ENCODE data around the gene TIGD7. TPM values are rescaled to one million over a fixed set of nuclear protein-coding genes. Genes with fewer than 3 reads are reported as not detected.

Gene TIGD7
- total and polyA plus RNA-seq, 9 donors, result 5.2 to 16.1 (median 13.4) TPM

- no peaks in the 10 kb centered on the region for H3K36me3 ChIP-seq
- H3K4me3 ChIP-seq, result no peak overlapping the region
- intact Hi-C loops (cut with DNase I), result no loop called here
- TF ChIP-seq POLR2A (IDR thresholded peaks at IDR 0.05), result no peak
- TF ChIP-seq CTCF (IDR thresholded peaks at IDR 0.05), result no peak
- no peak for TF ChIP-seq EP300 (IDR thresholded peaks at IDR 0.05)
- no peaks in the 10 kb centered on the region for H3K4me1 ChIP-seq (ENCODE audit: insufficient read depth)
- no peak overlapping the region for H3K27ac ChIP-seq
- no peaks in the 10 kb centered on the region for H3K9me3 ChIP-seq
- 72 to 75% (median 72%) methylated on average over 9 of the region's 9 CpGs for WGBS, 3 donors
- DNase-seq, result no peak
- H3K27me3 ChIP-seq, result no peaks in the 10 kb centered on the region
Measured at GRCh38 chr16:3256866-3257465, 48.3 kb downstream of the TIGD7 start.

DNA sequence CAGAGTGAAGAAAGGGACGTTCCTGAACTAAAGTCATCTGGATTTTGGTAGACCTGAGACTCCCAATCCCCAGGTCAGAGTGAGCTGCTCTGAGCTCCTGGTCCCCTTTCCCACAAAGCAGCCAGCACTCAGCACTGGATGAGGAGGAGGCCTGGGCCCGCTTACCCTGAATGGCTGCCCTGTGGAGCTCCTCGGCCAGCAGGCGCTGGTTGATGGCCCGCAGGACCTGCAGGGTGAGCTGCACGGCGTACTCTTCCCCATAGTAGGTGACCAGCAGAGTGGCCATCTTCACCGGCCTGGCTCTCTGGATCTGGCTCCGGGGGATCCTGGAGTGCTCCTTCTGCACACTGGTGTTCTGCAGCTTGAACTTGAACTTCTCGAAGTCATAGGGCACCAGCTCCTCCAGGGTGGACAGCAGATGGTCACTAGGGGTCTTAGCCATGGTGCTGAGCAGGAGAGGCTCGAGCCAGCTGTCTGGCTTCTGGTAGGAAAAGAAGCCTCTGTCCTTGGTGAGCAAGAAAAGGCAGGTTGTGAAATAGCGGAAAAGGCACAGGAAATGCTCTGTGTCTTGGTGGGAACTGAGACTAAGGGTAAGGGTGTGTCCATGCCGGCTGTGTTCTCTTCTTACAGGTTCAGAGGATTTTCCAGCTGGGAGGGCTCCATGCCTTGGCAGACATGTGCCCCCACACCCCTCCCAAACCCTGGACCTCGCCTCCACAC, 48.9 kb downstream of the TIGD7 start, which contains the start of gene MEFV:
Gene MEFV, minus strand, starts transcription at position 488 of the 720 bp plus-strand sequence. Its CDS starts 46 bp downstream, at position 442.
- no peak for DNase-seq
- no peaks in the 10 kb centered on the region for H3K9me3 ChIP-seq
- TF ChIP-seq EP300 (IDR thresholded peaks at IDR 0.05), result no peak
- no peak for TF ChIP-seq CTCF (IDR thresholded peaks at IDR 0.05)
- no peak for TF ChIP-seq POLR2A (IDR thresholded peaks at IDR 0.05)
- H3K4me3 ChIP-seq, result no peak within 1 kb of the TSS
- H3K27ac ChIP-seq, result no peak within 1 kb of the TSS
- intact Hi-C loops (cut with DNase I), result no loop called here
- H3K4me1 ChIP-seq (ENCODE audit: insufficient read depth), result no peaks in the 10 kb centered on the region
- H3K36me3 ChIP-seq, result no peaks in the 10 kb centered on the region
- 71 to 80% (median 77%) methylated on average over 14 of the region's 14 CpGs for WGBS, 3 donors
- no peaks in the 10 kb centered on the region for H3K27me3 ChIP-seq

- H3K9me3 ChIP-seq, result no peaks in the 10 kb centered on the region
- TF ChIP-seq EP300 (IDR thresholded peaks at IDR 0.05), result no peak
- TF ChIP-seq POLR2A (IDR thresholded peaks at IDR 0.05), result no peak
- no peak for TF ChIP-seq CTCF (IDR thresholded peaks at IDR 0.05)
- WGBS, 3 donors, result 47 to 69% (median 49%) methylated on average over 35 of the region's 35 CpGs
- no peaks in the 10 kb centered on the region for H3K36me3 ChIP-seq
- H3K27me3 ChIP-seq, result no peaks in the 10 kb centered on the region
- no peaks in the 10 kb centered on the region for H3K4me1 ChIP-seq (ENCODE audit: insufficient read depth)
- intact Hi-C loops (cut with DNase I), result no loop called here
- no peak for DNase-seq
- H3K27ac ChIP-seq, result no peak overlapping the region
- H3K4me3 ChIP-seq, result no peak overlapping the region
Measured at GRCh38 chr16:3254309-3254708, 50.9 kb downstream of the TIGD7 start.

- no peak for TF ChIP-seq EP300 (IDR thresholded peaks at IDR 0.05)
- TF ChIP-seq CTCF (IDR thresholded peaks at IDR 0.05), result no peak
- TF ChIP-seq POLR2A (IDR thresholded peaks at IDR 0.05), result no peak
- no peak for DNase-seq
- Histone ChIP-seq H3K4me3 (no peak overlapping the region), H3K4me1 (ENCODE audit: insufficient read depth) (no peaks in the 10 kb centered on the region), H3K36me3 (no peaks in the 10 kb centered on the region), H3K27me3 (no peaks in the 10 kb centered on the region), H3K9me3 (no peaks in the 10 kb centered on the region), H3K27ac (no peak overlapping the region)
- intact Hi-C loops (cut with DNase I), result no loop called here
- WGBS, 3 donors, result 70 to 79% (median 72%) methylated on average over 4 of the region's 4 CpGs
Measured at GRCh38 chr16:3252967-3253366, 52.3 kb downstream of the TIGD7 start.

Data from ovary (tissue), 9 donors.